A549 (cell line): ENCODE results near the gene AHCYL2. TPM values are rescaled to one million over a fixed set of nuclear protein-coding genes. Genes with fewer than 3 reads are reported as not detected.

Experiments
- ATAC-seq, 2 experiments: fragments of 200-7000 bp in 1 of 2; fragments of >200 bp in 1 of 2; cut with Nextera tagmentation in 1 of 2; cut with Tn5 transposase in 1 of 2; 3 replicates each; pipeline versions ENCODE4 v1.8.0 to v1.9.1; 2018 to 2020; ENCODE audit warnings: mild to moderate bottlenecking in 1 of 2, moderate library complexity in 1 of 2
- CTCF ChIA-PET: fragments of 300-600 bp; sonication (Branson Sonifier 250); formaldehyde crosslinking; extraction: SDS; loops from one replicate; lab custom pipeline; 2021; ENCODE audit warnings: antibody characterized with exemption, inconsistent platforms; lab: Yijun Ruan, JAX
- POLR2A ChIA-PET: fragments of 350-600 bp; formaldehyde crosslinking; extraction: SDS; loops from one replicate; lab custom pipeline; 2021; ENCODE audit warnings: antibody characterized with exemption, inconsistent platforms; lab: Yijun Ruan, JAX
- DNase-seq, 2 experiments: peaks; one replicate each; pipeline versions ENCODE4 v3.0.0 to v3.0.0-alpha.2; 2011 to 2016; ENCODE audit warnings: low read depth in 1 of 2, low spot score in 1 of 2
- FAIRE-seq: peaks from 2 replicates; lab custom pipeline; 2011; peaks lifted over from hg19 to GRCh38; lab: Jason Lieb, UNC
- H3K27ac ChIP-seq, 2 experiments: fragments of >200 bp; sonication (Bioruptor Twin); formaldehyde crosslinking; 3 replicates each; pipeline ENCODE4 v1.5.1; 2016 to 2017
- H3K4me1 ChIP-seq: fragments of >200 bp; sonication (Bioruptor Twin); formaldehyde crosslinking; 3 replicates; pipeline ENCODE4 v1.6.1; 2016
- H3K4me2 ChIP-seq: fragments of >200 bp; sonication (Bioruptor Twin); formaldehyde crosslinking; 3 replicates; pipeline ENCODE4 v1.6.1; 2016
- H3K4me3 ChIP-seq: fragments of >200 bp; sonication (Bioruptor Twin); formaldehyde crosslinking; 3 replicates; pipeline ENCODE4 v1.5.1; 2016
- H3K9me3 ChIP-seq: fragments of >200 bp; sonication (Bioruptor Twin); formaldehyde crosslinking; 3 replicates; pipeline ENCODE4 v1.6.1; 2016
- CBX2 ChIP-seq: fragments of 200-600 bp; sonication (generic); IDR thresholded peaks from 2 replicates; pipeline ENCODE4 v1.6.1; 2016; ENCODE audit warnings: low read depth, mild to moderate bottlenecking, borderline replicate concordance
- CHD2 ChIP-seq: fragments of 150-350 bp; IDR thresholded peaks from 2 replicates; pipeline ENCODE4 v1.6.1; 2014; ENCODE audit warnings: low read length; ENCODE audit not compliant: partially characterized antibody
- CHD4 ChIP-seq: fragments of 200-600 bp; sonication (generic); IDR thresholded peaks from 2 replicates; pipeline ENCODE4 v1.6.1; 2016; ENCODE audit warnings: antibody characterized with exemption, mild to moderate bottlenecking, borderline replicate concordance
- E2F6 ChIP-seq: IDR thresholded peaks from 2 replicates; pipeline ENCODE4 v1.6.1; 2012; ENCODE audit warnings: low read depth, borderline replicate concordance
- EHMT2 ChIP-seq: fragments of 200-600 bp; sonication (generic); IDR thresholded peaks from 2 replicates; pipeline ENCODE4 v1.6.1; 2016; ENCODE audit warnings: antibody characterized with exemption, low read depth, mild to moderate bottlenecking, moderate library complexity
- EP300 ChIP-seq, 2 experiments: fragments of >200 bp; sonication (Bioruptor Twin); formaldehyde crosslinking; IDR thresholded peaks; 2 replicates in 1 of 2; 3 replicates in 1 of 2; pipeline ENCODE4 v1.6.1; 2016 to 2017
- ESRRA ChIP-seq: fragments of 150-350 bp; IDR thresholded peaks from 2 replicates; pipeline ENCODE4 v1.6.1; 2014; ENCODE audit warnings: mild to moderate bottlenecking, low read length, borderline replicate concordance
- FOSB ChIP-seq: fragments of 250-450 bp; sonication (Bioruptor Pico); IDR thresholded peaks from 2 replicates; pipeline ENCODE4 v1.5.0; 2020; ENCODE audit warnings: mild to moderate bottlenecking, moderate library complexity
- GATA3 ChIP-seq: IDR thresholded peaks from 2 replicates; pipeline ENCODE4 v1.6.1; 2012; ENCODE audit warnings: borderline replicate concordance
- HOXB13 ChIP-seq: fragments of 250-450 bp; sonication (Bioruptor Pico); IDR thresholded peaks from 2 replicates; pipeline ENCODE4 v1.5.0; 2020; ENCODE audit warnings: low read depth, mild to moderate bottlenecking, moderate library complexity
- HOXB5 ChIP-seq: fragments of 250-450 bp; sonication (Bioruptor Pico); IDR thresholded peaks from 2 replicates; pipeline ENCODE4 v1.5.0; 2020; ENCODE audit warnings: mild to moderate bottlenecking, moderate library complexity
- JUN ChIP-seq, 2 experiments: fragments of >200 bp; sonication (Bioruptor Twin); formaldehyde crosslinking; IDR thresholded peaks; 2 replicates in 1 of 2; 3 replicates in 1 of 2; pipeline ENCODE4 v1.6.1; 2016 to 2017
- KDM1A ChIP-seq: fragments of 200-600 bp; sonication (generic); IDR thresholded peaks from 2 replicates; pipeline ENCODE4 v1.6.1; 2016; ENCODE audit warnings: low read depth, mild to moderate bottlenecking
- MAFK ChIP-seq: fragments of 450-650 bp; IDR thresholded peaks from 2 replicates; pipeline ENCODE4 v1.6.1; 2014; ENCODE audit not compliant: partially characterized antibody
- MAZ ChIP-seq: fragments of 150-350 bp; IDR thresholded peaks from 2 replicates; pipeline ENCODE4 v1.6.1; 2014; ENCODE audit warnings: antibody characterized with exemption, low read depth, low read length, borderline replicate concordance
- NR3C1 ChIP-seq: fragments of >200 bp; sonication (Bioruptor Twin); formaldehyde crosslinking; IDR thresholded peaks from 3 replicates; pipeline ENCODE4 v1.6.1; 2017
- POLR2A ChIP-seq: IDR thresholded peaks from 2 replicates; pipeline ENCODE4 v1.6.1; 2012; ENCODE audit warnings: mild to moderate bottlenecking, low read length
- RAD21 ChIP-seq, 2 experiments: fragments of >200 bp in 1 of 2; sonication (Bioruptor Twin) in 1 of 2; formaldehyde crosslinking in 1 of 2; IDR thresholded peaks in 1 of 2; conservative IDR thresholded peaks in 1 of 2; 2 replicates in 1 of 2; 3 replicates in 1 of 2; pipeline ENCODE4 v1.6.1; 2012 to 2018; ENCODE audit warnings: inconsistent platforms in 1 of 2
- RCOR1 ChIP-seq: fragments of 150-350 bp; IDR thresholded peaks from 2 replicates; pipeline ENCODE4 v1.6.1; 2014; ENCODE audit warnings: antibody characterized with exemption, low read length, low read depth
- RFX5 ChIP-seq: fragments of 450-650 bp; IDR thresholded peaks from 2 replicates; pipeline ENCODE4 v1.7.1; 2014; ENCODE audit warnings: antibody characterized with exemption, mild to moderate bottlenecking, moderate library complexity
- SREBF2 ChIP-seq: fragments of 450-650 bp; IDR thresholded peaks from 2 replicates; pipeline ENCODE4 v1.6.1; 2014; ENCODE audit warnings: mild to moderate bottlenecking, moderate library complexity
- TFCP2L1 ChIP-seq: fragments of 250-450 bp; sonication (Bioruptor Pico); IDR thresholded peaks from 2 replicates; pipeline ENCODE4 v1.5.0; 2021; ENCODE audit warnings: mild to moderate bottlenecking
- ZFP36 ChIP-seq: fragments of 450-650 bp; IDR thresholded peaks from 2 replicates; pipeline ENCODE4 v1.6.1; 2014; ENCODE audit warnings: borderline replicate concordance; ENCODE audit not compliant: partially characterized antibody
- ZNF302 ChIP-seq: fragments of 250-450 bp; sonication (Bioruptor Pico); IDR thresholded peaks from 2 replicates; pipeline ENCODE4 v1.9.0; 2021; ENCODE audit warnings: inconsistent platforms, mild to moderate bottlenecking, moderate library complexity
- WGBS: methylation state at CpG from one replicate; pipeline ENCODE4 v1.1.6; 2017; ENCODE audit errors: missing lambda C conversion rate; 5-methylcytosine and 5-hydroxymethylcytosine counted together
- polyA plus RNA-seq, 4 experiments: library from polyadenylated mRNA; depleted of rRNA in 3 of 4; stranded (reverse); fragments of >200 nt; fragmentation: RNase III in 1 of 4; extraction: RNeasy Plus Mini Kit Qiagen cat#74134 plus additional on column Dnase treatment in 1 of 4; gene quantifications; 2 replicates in 3 of 4; 3 replicates in 1 of 4; pipeline ENCODE4 v1.2.3, GENCODE V29; 2011 to 2017
- TF ChIP-seq, protein P1 (sequence below): fragments of 250-450 bp; sonication (Bioruptor Pico); IDR thresholded peaks from 2 replicates; pipeline ENCODE4 v1.5.0; 2021; ENCODE audit warnings: mild to moderate bottlenecking, moderate library complexity, borderline replicate concordance
- TF ChIP-seq, protein P2 (sequence below): fragments of 250-450 bp; sonication (Bioruptor Pico); IDR thresholded peaks from 2 replicates; pipeline ENCODE4 v1.5.0; 2020; ENCODE audit warnings: low read depth, mild to moderate bottlenecking, moderate library complexity
- TF ChIP-seq, protein P3 (sequence below): IDR thresholded peaks from 2 replicates; pipeline ENCODE4 v1.6.1; 2012

Gene AHCYL2
- polyA plus RNA-seq, 2 of the 4 experiments (the other 2 are of a cell fraction): 10.8 to 25.9 TPM

DNA sequence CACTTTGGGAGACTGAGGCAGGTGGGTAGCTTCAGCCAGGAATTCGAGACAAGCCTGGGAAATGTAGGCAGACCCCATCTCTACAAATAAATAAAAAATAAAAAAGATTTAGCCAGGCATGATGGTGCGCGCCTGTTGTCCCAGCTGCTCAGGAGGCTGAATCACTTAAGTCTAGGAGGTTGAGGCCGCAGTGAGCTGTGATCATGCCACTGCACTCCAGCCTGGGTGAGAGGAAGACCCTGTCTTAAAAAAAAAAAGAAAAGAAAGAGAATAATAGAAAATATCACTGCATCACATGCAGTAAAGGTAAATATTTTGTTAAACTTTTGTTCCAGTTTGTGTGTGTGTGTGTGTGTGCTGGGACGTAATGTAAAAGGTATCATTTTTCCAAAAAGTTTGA lies 212.4 kb downstream of the AHCYL2 start:
- WGBS: 81% methylated on average over 5 of the region's 5 CpGs
- peaks cover 24% of the 10 kb centered on the region for H3K4me1 ChIP-seq
- FAIRE-seq (no peak), ATAC-seq (no peak), DNase-seq (no peak)
- no peak overlapping the region for H3K27ac ChIP-seq
- ChIA-PET POLR2A (no interaction called here), CTCF (interaction anchor here (0.9 to 2.0 kb wide), 2 partner anchors 69 to 93 kb away, joined by 3 to 9 read pairs; no protein-coding TSS in a partner anchor)
- TF ChIP-seq HOXB13 (CRISPR knock-in tag) (no peak), RAD21 (conservative IDR thresholded peaks at IDR 0.05 in 1 of 2, IDR thresholded peaks at IDR 0.05 in 1 of 2) (no peak), MAFK (no peak), ESRRA (no peak), MAZ (no peak), CHD2 (no peak), EP300 (IDR thresholded peaks at IDR 0.05) (no peak), E2F6 (no peak), EHMT2 (no peak)
- TF ChIP-seq, protein P1, sequence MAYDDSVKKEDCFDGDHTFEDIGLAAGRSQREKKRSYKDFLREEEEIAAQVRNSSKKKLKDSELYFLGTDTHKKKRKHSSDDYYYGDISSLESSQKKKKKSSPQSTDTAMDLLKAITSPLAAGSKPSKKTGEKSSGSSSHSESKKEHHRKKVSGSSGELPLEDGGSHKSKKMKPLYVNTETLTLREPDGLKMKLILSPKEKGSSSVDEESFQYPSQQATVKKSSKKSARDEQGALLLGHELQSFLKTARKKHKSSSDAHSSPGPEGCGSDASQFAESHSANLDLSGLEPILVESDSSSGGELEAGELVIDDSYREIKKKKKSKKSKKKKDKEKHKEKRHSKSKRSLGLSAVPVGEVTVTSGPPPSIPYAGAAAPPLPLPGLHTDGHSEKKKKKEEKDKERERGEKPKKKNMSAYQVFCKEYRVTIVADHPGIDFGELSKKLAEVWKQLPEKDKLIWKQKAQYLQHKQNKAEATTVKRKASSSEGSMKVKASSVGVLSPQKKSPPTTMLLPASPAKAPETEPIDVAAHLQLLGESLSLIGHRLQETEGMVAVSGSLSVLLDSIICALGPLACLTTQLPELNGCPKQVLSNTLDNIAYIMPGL (CRISPR knock-in tag): no peak
- no peaks in the 10 kb centered on the region for H3K9me3 ChIP-seq
- no peak overlapping the region for H3K4me3 ChIP-seq
- no peak overlapping the region for H3K4me2 ChIP-seq

- ChIA-PET POLR2A (interaction anchor here (1.0 kb wide), 1 partner anchor 70 kb away, joined by 3 read pairs; no protein-coding TSS in a partner anchor), CTCF (interaction anchor here (0.7 to 3.6 kb wide), 6 partner anchors 15 to 220 kb away, joined by 4 to 11 read pairs (median 7); no protein-coding TSS in a partner anchor)
- ATAC-seq: no peak
These were observed 213.5 kb downstream of the AHCYL2 start for GRCh38 chr7:129438281-129438838.

More at GRCh38 chr7:129438281-129438838, 213.5 kb downstream of the AHCYL2 start:
- TF ChIP-seq ZFP36 (no peak), CBX2 (no peak), FOSB (CRISPR knock-in tag) (no peak), RCOR1 (no peak), RFX5 (no peak), SREBF2 (no peak), CHD4 (no peak), GATA3 (no peak), POLR2A (no peak), TFCP2L1 (no peak), NR3C1 (no peak), HOXB5 (no peak), KDM1A (no peak), ZNF302 (no peak), JUN (IDR thresholded peaks at IDR 0.05) (no peak)
- TF ChIP-seq, protein P2, sequence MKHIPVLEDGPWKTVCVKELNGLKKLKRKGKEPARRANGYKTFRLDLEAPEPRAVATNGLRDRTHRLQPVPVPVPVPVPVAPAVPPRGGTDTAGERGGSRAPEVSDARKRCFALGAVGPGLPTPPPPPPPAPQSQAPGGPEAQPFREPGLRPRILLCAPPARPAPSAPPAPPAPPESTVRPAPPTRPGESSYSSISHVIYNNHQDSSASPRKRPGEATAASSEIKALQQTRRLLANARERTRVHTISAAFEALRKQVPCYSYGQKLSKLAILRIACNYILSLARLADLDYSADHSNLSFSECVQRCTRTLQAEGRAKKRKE (CRISPR knock-in tag): no peak
- TF ChIP-seq, protein P3, sequence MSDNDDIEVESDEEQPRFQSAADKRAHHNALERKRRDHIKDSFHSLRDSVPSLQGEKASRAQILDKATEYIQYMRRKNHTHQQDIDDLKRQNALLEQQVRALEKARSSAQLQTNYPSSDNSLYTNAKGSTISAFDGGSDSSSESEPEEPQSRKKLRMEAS: no peak
- TF ChIP-seq, all 56 proteins: peak for 0
- Histone ChIP-seq H3K4me2 (peak overlapping the region; percentile 73), H3K9me3 (no peaks in the 10 kb centered on the region), H3K27ac (peak overlapping the region; percentile 48 to 75), H3K4me3 (no peak overlapping the region), H3K4me1 (peaks cover 24% of the 10 kb centered on the region)
- no peak for FAIRE-seq
- WGBS: 91% methylated on average over 6 of the region's 6 CpGs
- DNase-seq: no peak
